Measurements from ENCODE around the gene MEDAG.

- TF ChIP-seq CTCF (IDR thresholded peaks at IDR 0.05) (no peak), POLR2A (IDR thresholded peaks at IDR 0.05) (no peak)
These were observed 35.8 kb upstream of the MEDAG start for GRCh38 chr13:30870049-30870884.

Data from right lobe of liver (tissue), 4 donors.